Mesenchymal stem cell (in vitro differentiated cells and primary cell): ENCODE results near the gene EXOC4.

Source experiments
- DNase-seq: peaks from one replicate; pipeline ENCODE4 v3.0.0-alpha.2; 2013
- H2AFZ ChIP-seq: one replicate; pipeline ENCODE4 v1.6.1; 2013; ENCODE audit warnings: low read depth, mild to moderate bottlenecking, control low read depth, inconsistent platforms, low read length, moderate library complexity
- H2AK5ac ChIP-seq: 2 replicates; pipeline ENCODE4 v1.6.1; 2013; ENCODE audit warnings: low read length, moderate library complexity, mild to moderate bottlenecking, inconsistent platforms; ENCODE audit not compliant: severe bottlenecking
- H2BK120ac ChIP-seq: one replicate; pipeline ENCODE4 v1.6.1; 2013; ENCODE audit warnings: low read depth, mild to moderate bottlenecking, inconsistent platforms, low read length, moderate library complexity
- H2BK12ac ChIP-seq, 2 experiments: one replicate each; pipeline ENCODE4 v1.6.1; 2013; ENCODE audit warnings: inconsistent platforms in 2 of 2, low read length in 2 of 2, mild to moderate bottlenecking in 2 of 2, moderate library complexity in 2 of 2, control low read depth in 1 of 2
- H2BK15ac ChIP-seq: one replicate; pipeline ENCODE4 v1.6.1; 2013; ENCODE audit warnings: mild to moderate bottlenecking, low read depth, inconsistent platforms; ENCODE audit not compliant: poor library complexity, severe bottlenecking
- H2BK5ac ChIP-seq: 2 replicates; pipeline ENCODE4 v1.6.1; 2013; ENCODE audit warnings: low read depth, mild to moderate bottlenecking, low read length, control low read depth, inconsistent platforms; ENCODE audit not compliant: poor library complexity, severe bottlenecking
- H3K14ac ChIP-seq, 2 experiments: one replicate each; pipeline ENCODE4 v1.6.1; 2013; ENCODE audit warnings: inconsistent platforms in 2 of 2, low read length in 2 of 2, control low read depth in 1 of 2, mild to moderate bottlenecking in 1 of 2, moderate library complexity in 1 of 2
- H3K18ac ChIP-seq, 2 experiments: one replicate each; pipeline ENCODE4 v1.6.1; 2013; ENCODE audit warnings: inconsistent platforms in 2 of 2, low read length in 2 of 2, control low read depth in 1 of 2, low read depth in 1 of 2, mild to moderate bottlenecking in 1 of 2
- H3K23ac ChIP-seq, 2 experiments: one replicate each; pipeline ENCODE4 v1.6.1; 2013; ENCODE audit warnings: inconsistent platforms in 2 of 2, low read length in 2 of 2, mild to moderate bottlenecking in 2 of 2, moderate library complexity in 2 of 2, control low read depth in 1 of 2
- H3K27ac ChIP-seq: 2 replicates; pipeline ENCODE4 v1.5.1; 2013; ENCODE audit warnings: mild to moderate bottlenecking, moderate library complexity, low read length, control low read depth, inconsistent platforms; ENCODE audit not compliant: poor library complexity, severe bottlenecking
- H3K27me3 ChIP-seq, 2 experiments: 2 replicates each; pipeline versions ENCODE4 v1.6.1 to v1.7.0; 2013; ENCODE audit warnings: low read length in 2 of 2, mild to moderate bottlenecking in 2 of 2, moderate library complexity in 2 of 2, control low read depth in 1 of 2, inconsistent platforms in 1 of 2; ENCODE audit not compliant: control insufficient read depth in 1 of 2, insufficient read depth in 1 of 2
- H3K36me3 ChIP-seq, 2 experiments: 2 replicates each; pipeline versions ENCODE4 v1.6.1 to v1.7.0; 2013; ENCODE audit warnings: low read length in 2 of 2, control low read depth in 1 of 2, inconsistent platforms in 1 of 2, low read depth in 1 of 2, mild to moderate bottlenecking in 1 of 2; ENCODE audit not compliant: insufficient read depth in 2 of 2, control insufficient read depth in 1 of 2
- H3K4ac ChIP-seq, 2 experiments: one replicate each; pipeline ENCODE4 v1.6.1; 2013; ENCODE audit warnings: inconsistent platforms in 2 of 2, low read length in 2 of 2, mild to moderate bottlenecking in 2 of 2, moderate library complexity in 2 of 2, control low read depth in 1 of 2, low read depth in 1 of 2
- H3K4me1 ChIP-seq: 2 replicates; pipeline ENCODE4 v1.6.1; 2013; ENCODE audit warnings: low read depth, low read length, control low read depth; ENCODE audit not compliant: control insufficient read depth, insufficient read depth
- H3K4me2 ChIP-seq: 2 replicates; pipeline ENCODE4 v1.6.1; 2013; ENCODE audit warnings: low read length, mild to moderate bottlenecking, inconsistent platforms; ENCODE audit not compliant: poor library complexity, severe bottlenecking
- H3K4me3 ChIP-seq, 2 experiments: 2 replicates each; pipeline versions ENCODE4 v1.5.1 to v1.7.0; 2013; ENCODE audit warnings: low read length in 2 of 2, mild to moderate bottlenecking in 2 of 2, control low read depth in 1 of 2, low read depth in 1 of 2; ENCODE audit not compliant: insufficient read depth in 1 of 2
- H3K79me1 ChIP-seq: replicated peaks from 2 replicates; pipeline ENCODE4 v1.6.1; 2013; ENCODE audit warnings: mild to moderate bottlenecking, control low read depth, low read length, inconsistent platforms; ENCODE audit not compliant: poor library complexity, severe bottlenecking
- H3K9ac ChIP-seq: 2 replicates; pipeline ENCODE4 v1.7.0; 2013; ENCODE audit warnings: mild to moderate bottlenecking, low read length, moderate library complexity
- H3K9me3 ChIP-seq: 2 replicates; pipeline ENCODE4 v1.7.0; 2013; ENCODE audit warnings: mild to moderate bottlenecking, low read length; ENCODE audit not compliant: control insufficient read depth
- H4K8ac ChIP-seq: one replicate; pipeline ENCODE4 v1.6.1; 2013; ENCODE audit warnings: inconsistent platforms, mild to moderate bottlenecking, low read length, moderate library complexity
- H4K91ac ChIP-seq: one replicate; pipeline ENCODE4 v1.6.1; 2013; ENCODE audit warnings: mild to moderate bottlenecking, low read length, inconsistent platforms
- WGBS: methylation state at CpG from one replicate; pipeline ENCODE4 v1.1.7; 2013; ENCODE audit warnings: mixed read lengths; 5-methylcytosine and 5-hydroxymethylcytosine counted together

EXOC4 gene

DNA sequence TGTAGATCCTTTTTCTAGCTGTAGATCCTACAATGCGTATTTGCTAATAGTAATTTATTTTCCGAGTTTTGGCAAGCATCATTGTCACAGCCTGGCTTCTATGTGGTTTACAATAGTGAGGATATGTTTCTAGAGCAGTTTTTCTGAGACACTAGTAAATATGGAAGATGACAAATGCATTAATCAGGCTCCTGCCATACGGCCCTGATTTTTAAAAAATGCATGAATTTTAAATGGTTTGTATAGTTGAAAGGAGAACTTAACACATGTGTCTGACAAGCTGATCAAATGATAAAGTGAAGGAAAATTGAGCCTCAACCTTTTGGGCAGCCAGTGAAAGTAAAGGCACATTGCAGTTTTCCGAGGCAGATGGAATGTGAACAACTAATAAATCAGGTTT, 354.1 kb downstream of the EXOC4 start:
- WGBS: 92% methylated on average over 4 of the region's 4 CpGs
- no peaks in the 10 kb centered on the region for H3K9me3 ChIP-seq
- no peaks in the 10 kb centered on the region for H3K4me1 ChIP-seq
- H3K23ac ChIP-seq: no peak overlapping the region
- no peak overlapping the region for H3K4me3 ChIP-seq
- DNase-seq: no peak
- no peak overlapping the region for H2AK5ac ChIP-seq
- H2BK5ac ChIP-seq: no peak overlapping the region
- H3K18ac ChIP-seq: no peak overlapping the region
- no peak overlapping the region for H2AFZ ChIP-seq
- H2BK120ac ChIP-seq: no peak overlapping the region
- no peak overlapping the region for H4K91ac ChIP-seq
- H3K9ac ChIP-seq: no peak overlapping the region
- no peak overlapping the region for H3K14ac ChIP-seq
- peaks cover 8% of the 10 kb centered on the region for H3K79me1 ChIP-seq
- H2BK15ac ChIP-seq: no peak overlapping the region
- no peak overlapping the region for H4K8ac ChIP-seq
- H3K27me3 ChIP-seq: no peaks in the 10 kb centered on the region
- H3K4ac ChIP-seq: no peak overlapping the region
- no peaks in the 10 kb centered on the region for H3K36me3 ChIP-seq
- H2BK12ac ChIP-seq: no peak overlapping the region
- H3K4me2 ChIP-seq: no peak overlapping the region
- H3K27ac ChIP-seq: no peak overlapping the region

DNA sequence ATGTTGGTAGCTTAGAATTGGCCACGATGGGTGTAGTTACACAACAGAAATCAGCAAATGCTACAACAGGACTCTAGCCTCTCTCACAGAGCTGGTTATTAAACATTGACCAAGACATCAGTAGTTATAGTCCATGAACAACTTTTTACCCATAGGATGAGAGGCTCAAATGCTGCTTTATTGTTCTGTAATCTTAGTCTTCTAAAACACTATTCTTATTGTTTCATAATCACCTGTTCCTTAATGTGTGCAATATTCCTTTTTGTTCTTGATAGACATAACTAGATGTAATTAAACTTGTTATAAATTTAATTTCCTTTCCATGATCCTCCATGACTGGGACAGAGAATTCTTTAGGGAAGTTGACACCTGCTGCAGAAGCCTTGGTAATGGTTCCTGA, 356.9 kb downstream of the EXOC4 start:
- H3K9me3 ChIP-seq: no peaks in the 10 kb centered on the region
- H3K9ac ChIP-seq: no peak overlapping the region
- no peak overlapping the region for H3K23ac ChIP-seq
- no peak overlapping the region for H2AFZ ChIP-seq
- no peak overlapping the region for H2AK5ac ChIP-seq
- no peak overlapping the region for H3K18ac ChIP-seq
- no peaks in the 10 kb centered on the region for H3K27me3 ChIP-seq
- no peak overlapping the region for H3K4me2 ChIP-seq
- H4K8ac ChIP-seq: no peak overlapping the region
- H3K14ac ChIP-seq: no peak overlapping the region
- no peak overlapping the region for H4K91ac ChIP-seq
- H2BK15ac ChIP-seq: no peak overlapping the region
- H3K4me1 ChIP-seq: no peaks in the 10 kb centered on the region
- no peak overlapping the region for H3K4me3 ChIP-seq
- 83% methylated on average over 1 of the region's 1 CpG for WGBS
- DNase-seq: no peak
- H2BK5ac ChIP-seq: no peak overlapping the region
- H2BK12ac ChIP-seq: no peak overlapping the region
- peaks cover 6% of the 10 kb centered on the region for H3K79me1 ChIP-seq
- H3K4ac ChIP-seq: no peak overlapping the region
- H3K36me3 ChIP-seq: no peaks in the 10 kb centered on the region
- no peak overlapping the region for H3K27ac ChIP-seq
- H2BK120ac ChIP-seq: no peak overlapping the region

DNA sequence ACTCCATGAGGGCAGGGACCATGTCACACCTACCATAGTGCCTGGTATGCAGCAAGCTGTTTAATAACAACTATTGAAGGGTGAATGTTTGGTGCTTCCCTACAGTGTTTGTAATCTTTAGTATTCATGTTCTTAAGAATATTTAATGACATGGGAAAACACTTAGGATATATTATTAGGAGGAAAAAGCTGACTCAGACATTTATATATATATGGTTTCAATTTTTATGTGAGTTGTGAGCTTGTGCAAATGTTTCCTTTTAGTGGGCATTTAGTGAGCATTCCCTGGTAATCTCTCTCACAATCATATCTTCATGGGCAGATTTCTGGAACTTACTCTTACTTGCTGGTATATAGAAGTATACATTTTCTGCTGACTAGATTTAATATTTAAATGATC, 359.1 kb downstream of the EXOC4 start:
- Histone ChIP-seq H3K18ac (no peak overlapping the region), H2BK120ac (no peak overlapping the region), H3K4ac (no peak overlapping the region), H3K27me3 (no peaks in the 10 kb centered on the region), H2BK5ac (no peak overlapping the region), H2AFZ (no peak overlapping the region), H2AK5ac (no peak overlapping the region), H3K36me3 (no peaks in the 10 kb centered on the region), H3K4me1 (no peaks in the 10 kb centered on the region), H2BK12ac (no peak overlapping the region), H3K9ac (no peak overlapping the region), H4K8ac (no peak overlapping the region), H2BK15ac (no peak overlapping the region), H3K79me1 (peaks cover 4% of the 10 kb centered on the region), H3K23ac (no peak overlapping the region), H3K4me3 (no peak overlapping the region), H3K9me3 (no peaks in the 10 kb centered on the region), H4K91ac (no peak overlapping the region), H3K14ac (no peak overlapping the region), H3K27ac (no peak overlapping the region), H3K4me2 (no peak overlapping the region)
- DNase-seq: no peak

DNA sequence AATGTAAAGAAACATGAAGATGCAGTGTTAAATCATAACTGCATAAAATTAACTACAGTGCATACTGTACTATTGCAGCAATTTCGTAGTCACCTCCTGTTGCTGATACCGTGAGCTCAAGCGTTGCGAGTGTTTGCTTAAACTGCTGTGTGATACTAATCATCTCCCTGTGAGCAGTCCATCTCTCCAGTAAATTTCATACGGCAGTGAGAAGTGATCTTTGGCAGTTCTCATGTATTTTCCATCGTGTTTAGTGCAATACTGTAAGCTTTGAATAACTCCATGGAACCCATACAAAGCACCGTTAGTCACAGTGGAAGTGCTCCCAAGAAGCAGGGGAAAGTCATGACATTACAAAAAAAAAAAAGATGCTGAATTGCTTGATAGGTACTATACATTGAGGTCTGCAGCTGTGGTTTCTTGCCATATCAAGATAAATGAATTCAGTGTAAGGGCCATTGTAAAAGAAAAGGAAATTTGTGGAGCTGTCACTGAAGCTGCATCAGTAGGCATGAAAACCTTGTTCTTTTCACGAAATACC, 360.4 kb downstream of the EXOC4 start:
- H4K91ac ChIP-seq: no peak overlapping the region
- no peak overlapping the region for H3K14ac ChIP-seq
- no peak overlapping the region for H3K9ac ChIP-seq
- no peak overlapping the region for H3K27ac ChIP-seq
- no peak overlapping the region for H2BK12ac ChIP-seq
- H3K18ac ChIP-seq: no peak overlapping the region
- H2AFZ ChIP-seq: no peak overlapping the region
- no peak overlapping the region for H2BK15ac ChIP-seq
- H3K4me1 ChIP-seq: no peaks in the 10 kb centered on the region
- no peak overlapping the region for H4K8ac ChIP-seq
- no peak overlapping the region for H3K23ac ChIP-seq
- no peak overlapping the region for H3K4me2 ChIP-seq
- peaks cover 8% of the 10 kb centered on the region for H3K79me1 ChIP-seq
- no peak overlapping the region for H2BK120ac ChIP-seq
- H3K9me3 ChIP-seq: no peaks in the 10 kb centered on the region
- H2BK5ac ChIP-seq: no peak overlapping the region
- no peak for DNase-seq
- no peak overlapping the region for H3K4ac ChIP-seq
- H3K36me3 ChIP-seq: no peaks in the 10 kb centered on the region
- no peaks in the 10 kb centered on the region for H3K27me3 ChIP-seq
- H3K4me3 ChIP-seq: no peak overlapping the region
- H2AK5ac ChIP-seq: no peak overlapping the region
- 98% methylated on average over 8 of the region's 8 CpGs for WGBS
